Gastroesophageal sphincter (tissue), 3 donors: ENCODE measurements around the gene CLEC4M.

Source experiments
- CTCF ChIP-seq, 4 experiments: fragments of 200-600 bp in 2 of 4; fragments of 450-650 bp in 2 of 4; sonication (generic) in 1 of 4; IDR thresholded peaks; one replicate each; pipeline ENCODE4 v1.5.1; 2017 to 2019; ENCODE audit warnings: antibody characterized with exemption in 4 of 4, mild to moderate bottlenecking in 2 of 4, moderate library complexity in 2 of 4
- EP300 ChIP-seq: sonication (generic); formaldehyde crosslinking; IDR thresholded peaks from one replicate; pipeline ENCODE4 v1.6.1; 2017; ENCODE audit warnings: antibody characterized with exemption, mild to moderate bottlenecking
- POLR2AphosphoS5 ChIP-seq: sonication (generic); formaldehyde crosslinking; IDR thresholded peaks from one replicate; pipeline ENCODE4 v1.6.1; 2017; ENCODE audit warnings: antibody characterized with exemption

GRCh38 chr19:7748756-7749155 lies 14.3 kb upstream of the CLEC4M start:
- TF ChIP-seq CTCF (IDR thresholded peaks at IDR 0.05) (no peak), EP300 (no peak), POLR2AphosphoS5 (no peak)
